ENCODE measurements around the gene KARS1.

DNA sequence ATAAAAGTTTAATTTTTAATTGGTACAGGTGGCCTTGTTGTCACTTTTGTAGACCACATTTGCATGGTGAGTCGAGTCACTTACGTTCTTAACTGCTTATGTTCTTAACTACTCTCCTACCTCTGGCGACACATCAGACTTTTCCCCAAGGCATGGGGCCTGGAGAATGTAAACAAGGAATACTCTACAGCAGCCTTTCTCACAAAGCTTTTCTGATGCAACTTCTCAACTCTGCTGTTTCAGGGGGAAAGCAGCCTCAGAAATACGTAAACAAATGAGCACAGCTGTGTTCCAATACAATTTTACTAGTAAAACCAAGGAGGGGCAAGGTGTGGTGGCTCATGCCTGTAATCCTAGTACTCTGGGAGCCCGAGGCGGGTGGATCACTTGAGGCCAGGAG, 6.9 kb downstream of the KARS1 start:
- TF ChIP-seq, protein P1, sequence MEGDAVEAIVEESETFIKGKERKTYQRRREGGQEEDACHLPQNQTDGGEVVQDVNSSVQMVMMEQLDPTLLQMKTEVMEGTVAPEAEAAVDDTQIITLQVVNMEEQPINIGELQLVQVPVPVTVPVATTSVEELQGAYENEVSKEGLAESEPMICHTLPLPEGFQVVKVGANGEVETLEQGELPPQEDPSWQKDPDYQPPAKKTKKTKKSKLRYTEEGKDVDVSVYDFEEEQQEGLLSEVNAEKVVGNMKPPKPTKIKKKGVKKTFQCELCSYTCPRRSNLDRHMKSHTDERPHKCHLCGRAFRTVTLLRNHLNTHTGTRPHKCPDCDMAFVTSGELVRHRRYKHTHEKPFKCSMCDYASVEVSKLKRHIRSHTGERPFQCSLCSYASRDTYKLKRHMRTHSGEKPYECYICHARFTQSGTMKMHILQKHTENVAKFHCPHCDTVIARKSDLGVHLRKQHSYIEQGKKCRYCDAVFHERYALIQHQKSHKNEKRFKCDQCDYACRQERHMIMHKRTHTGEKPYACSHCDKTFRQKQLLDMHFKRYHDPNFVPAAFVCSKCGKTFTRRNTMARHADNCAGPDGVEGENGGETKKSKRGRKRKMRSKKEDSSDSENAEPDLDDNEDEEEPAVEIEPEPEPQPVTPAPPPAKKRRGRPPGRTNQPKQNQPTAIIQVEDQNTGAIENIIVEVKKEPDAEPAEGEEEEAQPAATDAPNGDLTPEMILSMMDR (IDR thresholded peaks at IDR 0.05 in 4 of 5, conservative IDR thresholded peaks at IDR 0.05 in 1 of 5) = no peak
- no peak for TF ChIP-seq POLR2A (IDR thresholded peaks at IDR 0.05)
